Measurements from ENCODE around the gene RRAD. TPM values are rescaled to one million over a fixed set of nuclear protein-coding genes. Genes with fewer than 3 reads are reported as not detected.

RRAD gene
- total RNA-seq, 1 donor, result 4.3 TPM

- H3K79me2 ChIP-seq (ENCODE audit: insufficient read depth, low read length), result no peaks in the 10 kb centered on the region
- no peak overlapping the region for H3K27ac ChIP-seq (ENCODE audit: low read depth, low read length)
- no peaks in the 10 kb centered on the region for H3K36me3 ChIP-seq (ENCODE audit: insufficient read depth, low read length)
- no peak for DNase-seq (ENCODE audit: insufficient read length, low spot score, missing footprints)
- H3K4me2 ChIP-seq (ENCODE audit: insufficient read depth, low read length), result no peak overlapping the region
- no peak overlapping the region for H3K4me3 ChIP-seq (ENCODE audit: insufficient read depth, low read length)
- H3K4me1 ChIP-seq (ENCODE audit: insufficient read depth, low read length), result no peaks in the 10 kb centered on the region
- peaks cover 8% of the 10 kb centered on the region for H3K27me3 ChIP-seq (ENCODE audit: insufficient read depth, low read length)
- H2AFZ ChIP-seq (ENCODE audit: low read length), result no peak overlapping the region
- no peaks in the 10 kb centered on the region for H4K20me1 ChIP-seq (ENCODE audit: insufficient read depth, low read length)
- no peak for TF ChIP-seq CTCF (IDR thresholded peaks at IDR 0.05; ENCODE audit: extremely low read depth, low read depth, low read length)
- H3K9me3 ChIP-seq (ENCODE audit: low read depth, low read length), result no peaks in the 10 kb centered on the region
These were observed 47.6 kb upstream of the RRAD start for GRCh38 chr16:66972983-66973382.

GRCh38 chr16:66970775-66971720 is 45.7 kb upstream of the RRAD start:
- Histone ChIP-seq H3K4me2 (ENCODE audit: insufficient read depth, low read length) (no peak overlapping the region), H3K79me2 (ENCODE audit: insufficient read depth, low read length) (no peaks in the 10 kb centered on the region), H2AFZ (ENCODE audit: low read length) (no peak overlapping the region), H3K4me1 (ENCODE audit: insufficient read depth, low read length) (no peaks in the 10 kb centered on the region), H3K9me3 (ENCODE audit: low read depth, low read length) (no peaks in the 10 kb centered on the region), H4K20me1 (ENCODE audit: insufficient read depth, low read length) (no peaks in the 10 kb centered on the region), H3K36me3 (ENCODE audit: insufficient read depth, low read length) (no peaks in the 10 kb centered on the region), H3K27me3 (ENCODE audit: insufficient read depth, low read length) (peaks cover 8% of the 10 kb centered on the region), H3K4me3 (ENCODE audit: insufficient read depth, low read length) (no peak overlapping the region), H3K27ac (ENCODE audit: low read depth, low read length) (no peak overlapping the region)
- no peak for TF ChIP-seq CTCF (IDR thresholded peaks at IDR 0.05; ENCODE audit: extremely low read depth, low read depth, low read length)
- peak; percentile 86 for DNase-seq (ENCODE audit: insufficient read length, low spot score, missing footprints)

- TF ChIP-seq CTCF (IDR thresholded peaks at IDR 0.05; ENCODE audit: extremely low read depth, low read depth, low read length), result no peak
- no peaks in the 10 kb centered on the region for H3K36me3 ChIP-seq (ENCODE audit: insufficient read depth, low read length)
- H3K27ac ChIP-seq (ENCODE audit: low read depth, low read length), result no peak overlapping the region
- no peak overlapping the region for H3K4me2 ChIP-seq (ENCODE audit: insufficient read depth, low read length)
- H3K4me3 ChIP-seq (ENCODE audit: insufficient read depth, low read length), result no peak overlapping the region
- peaks cover 14% of the 10 kb centered on the region for H3K27me3 ChIP-seq (ENCODE audit: insufficient read depth, low read length)
- no peak overlapping the region for H2AFZ ChIP-seq (ENCODE audit: low read length)
- H3K4me1 ChIP-seq (ENCODE audit: insufficient read depth, low read length), result no peaks in the 10 kb centered on the region
- no peak for DNase-seq (ENCODE audit: insufficient read length, low spot score, missing footprints)
- H4K20me1 ChIP-seq (ENCODE audit: insufficient read depth, low read length), result no peaks in the 10 kb centered on the region
- H3K9me3 ChIP-seq (ENCODE audit: low read depth, low read length), result no peaks in the 10 kb centered on the region
- no peaks in the 10 kb centered on the region for H3K79me2 ChIP-seq (ENCODE audit: insufficient read depth, low read length)
These were observed 43.5 kb upstream of the RRAD start for GRCh38 chr16:66968847-66969246.

GRCh38 chr16:66964049-66964448 is 38.7 kb upstream of the RRAD start:
- no peak for DNase-seq (ENCODE audit: insufficient read length, low spot score, missing footprints)
- Histone ChIP-seq H3K4me3 (ENCODE audit: insufficient read depth, low read length) (no peak overlapping the region), H3K79me2 (ENCODE audit: insufficient read depth, low read length) (no peaks in the 10 kb centered on the region), H3K4me1 (ENCODE audit: insufficient read depth, low read length) (peaks cover 4% of the 10 kb centered on the region), H3K27me3 (ENCODE audit: insufficient read depth, low read length) (peaks cover 9% of the 10 kb centered on the region), H3K9me3 (ENCODE audit: low read depth, low read length) (no peaks in the 10 kb centered on the region), H2AFZ (ENCODE audit: low read length) (no peak overlapping the region), H3K4me2 (ENCODE audit: insufficient read depth, low read length) (no peak overlapping the region), H4K20me1 (ENCODE audit: insufficient read depth, low read length) (no peaks in the 10 kb centered on the region), H3K36me3 (ENCODE audit: insufficient read depth, low read length) (no peaks in the 10 kb centered on the region), H3K27ac (ENCODE audit: low read depth, low read length) (no peak overlapping the region)
- TF ChIP-seq CTCF (IDR thresholded peaks at IDR 0.05; ENCODE audit: extremely low read depth, low read depth, low read length), result no peak

Measured in osteoblast (primary cell).